Amniotic stem cell (primary cell): Measurements from ENCODE around the gene PKP4.
"Not testable (repeated sequence)": the region's sequence is repeated elsewhere in the genome, so short reads cannot be mapped to it uniquely, and the experiment has no call there.

ENCODE experiments used
- DNase-seq: peaks from one replicate; lab custom pipeline; 2025; lab: John Stamatoyannopoulos, UW

The PKP4 gene

DNA sequence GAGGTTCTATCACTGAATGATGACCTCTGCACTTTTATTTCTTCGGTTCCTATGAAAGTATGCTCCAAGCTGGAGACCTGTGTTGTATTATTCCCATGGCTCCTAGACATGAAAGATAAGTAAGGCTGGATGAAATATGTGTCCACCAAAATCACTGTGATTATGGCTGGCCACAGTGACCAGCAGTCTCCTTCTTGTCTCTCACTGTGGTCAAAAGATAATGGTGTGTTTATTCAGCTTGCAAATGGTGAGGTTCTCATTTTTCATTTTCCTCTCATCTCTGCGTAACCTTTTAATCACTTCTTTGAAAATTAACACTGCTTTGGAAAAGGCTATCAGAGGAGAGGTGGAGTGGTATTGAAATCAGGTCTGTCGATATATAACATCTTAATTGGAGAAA, 230.6 kb downstream of the PKP4 start:
- DNase-seq, result no peak

DNA sequence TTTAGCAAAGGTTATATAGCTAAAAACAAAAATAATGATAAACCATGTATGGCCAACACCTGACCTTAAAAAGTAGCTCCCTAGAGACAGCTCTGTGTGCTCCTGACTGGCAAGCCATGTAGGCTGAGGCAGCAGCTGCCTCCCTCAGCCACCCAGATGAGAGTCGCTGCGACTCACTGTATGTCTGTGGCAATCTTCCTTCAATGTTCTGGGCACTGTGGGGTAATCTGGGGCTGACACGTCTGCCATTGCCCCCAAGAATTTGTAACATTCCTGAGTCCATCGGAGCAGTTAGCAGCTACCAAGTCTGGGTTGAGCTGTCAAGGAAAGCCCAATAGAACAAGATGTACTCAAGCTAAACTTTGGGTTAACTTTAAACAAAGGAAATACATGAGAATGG, 232.0 kb downstream of the PKP4 start:
- DNase-seq, result no peak

DNA sequence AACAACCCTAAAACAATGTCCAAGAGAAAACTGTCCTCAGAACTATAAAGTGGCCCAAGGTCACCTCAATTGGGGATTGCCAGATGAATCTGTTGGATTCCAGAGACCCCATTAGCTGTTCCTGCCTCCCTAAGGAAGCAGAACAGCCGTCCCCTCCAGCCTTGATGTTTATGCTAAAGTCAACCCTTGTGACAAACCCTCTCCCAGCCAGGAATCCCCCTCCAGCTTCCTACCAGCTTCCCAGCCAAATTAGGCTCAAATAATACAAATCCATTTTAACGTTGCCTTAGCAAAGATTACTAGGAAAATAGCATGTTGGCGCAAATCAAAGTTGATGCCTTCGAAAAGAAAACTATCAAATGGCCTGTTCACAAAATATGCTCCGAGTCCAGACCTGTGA, 232.6 kb downstream of the PKP4 start:
- no peak for DNase-seq

DNA sequence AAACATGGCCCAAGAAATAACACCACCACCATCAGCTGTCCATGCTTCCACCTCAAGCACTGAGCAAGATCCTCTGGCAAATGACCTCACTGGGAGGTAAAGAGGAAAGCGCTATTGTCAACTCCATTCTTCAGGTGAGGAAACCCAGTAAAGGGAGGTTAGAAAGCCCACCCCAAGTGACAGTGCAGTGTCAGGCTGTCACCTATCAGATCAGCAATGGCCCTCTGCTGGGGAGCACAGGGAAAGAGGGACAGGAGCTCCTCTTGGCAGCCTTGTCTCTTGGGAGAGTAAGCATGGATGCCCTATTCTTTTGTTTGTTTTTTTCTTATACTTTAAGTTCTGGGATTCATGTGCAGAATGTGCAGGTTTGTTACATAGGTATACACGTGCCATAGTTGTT, 234.1 kb downstream of the PKP4 start:
- no peak for DNase-seq

DNA sequence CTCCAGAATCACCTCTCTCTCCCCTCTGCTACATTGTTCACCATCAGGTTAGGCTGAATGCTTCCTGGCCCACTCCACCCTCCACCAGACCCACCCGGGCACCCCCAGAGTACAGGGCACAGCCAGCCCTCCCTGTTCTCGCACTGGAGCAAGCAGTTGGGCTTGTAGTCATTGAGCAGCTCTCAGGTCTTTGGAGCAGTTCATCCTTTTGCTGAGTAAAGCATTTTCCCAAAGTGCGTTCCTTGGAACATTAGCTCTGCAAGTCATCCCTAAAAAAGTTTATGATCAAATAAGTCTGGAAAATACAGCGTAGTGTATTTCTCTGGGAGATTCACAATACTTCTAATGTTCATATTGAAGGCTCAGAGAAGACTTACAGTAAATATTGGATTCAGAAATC, 234.9 kb downstream of the PKP4 start:
- DNase-seq, result no peak

DNA sequence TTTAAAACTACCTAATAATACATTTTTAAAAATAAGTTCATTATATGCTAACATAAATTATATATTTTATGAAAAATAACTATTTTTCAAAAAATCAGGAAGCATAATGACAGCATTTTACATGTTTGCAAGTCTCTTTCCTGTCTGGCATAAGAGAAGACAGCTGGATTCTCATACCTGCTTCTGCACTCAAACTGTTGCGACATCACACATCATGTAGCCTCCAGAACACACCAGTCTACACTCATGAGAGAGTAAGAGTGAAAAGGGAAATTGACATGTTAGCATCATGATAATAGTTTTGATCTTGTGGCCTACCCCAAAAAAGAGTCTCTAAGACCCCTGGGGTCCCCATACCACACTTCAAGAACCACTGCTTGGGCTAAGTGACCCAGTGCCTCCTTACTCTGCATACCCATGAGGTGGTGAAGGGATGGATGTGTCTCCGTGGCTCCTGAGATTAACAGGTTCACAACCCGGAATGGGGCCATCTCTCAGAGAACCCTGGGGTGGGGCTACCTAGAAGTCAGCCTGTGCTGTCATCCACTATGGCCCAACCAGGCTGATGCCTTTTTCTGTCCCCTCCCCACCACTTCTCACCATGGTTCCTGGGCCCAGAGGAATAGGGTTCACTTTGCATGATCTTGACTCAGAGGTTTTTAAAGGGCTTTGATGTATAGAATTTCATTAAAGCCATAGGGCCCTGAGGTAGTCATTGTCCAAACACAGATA, 235.8 kb downstream of the PKP4 start:
- DNase-seq, result no peak

DNA sequence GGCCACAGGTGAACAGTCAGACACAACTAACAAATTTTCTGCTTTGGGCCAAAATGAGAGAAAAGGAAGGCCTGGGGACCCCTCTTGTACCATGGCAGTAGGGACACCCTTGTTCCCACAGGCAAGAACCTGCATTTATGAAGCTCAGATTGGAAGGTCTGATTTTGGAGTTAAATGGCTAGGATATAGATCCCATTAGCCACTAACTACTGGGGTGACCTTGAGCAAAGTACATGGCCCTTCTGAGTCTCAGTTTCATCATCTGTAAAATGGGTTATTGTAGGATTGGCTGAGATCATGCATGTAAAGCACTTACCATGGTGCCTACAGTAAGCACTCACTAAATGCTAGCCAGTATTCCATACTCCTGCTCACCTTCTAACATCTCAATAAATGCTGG, 236.7 kb downstream of the PKP4 start:
- no peak for DNase-seq

DNA sequence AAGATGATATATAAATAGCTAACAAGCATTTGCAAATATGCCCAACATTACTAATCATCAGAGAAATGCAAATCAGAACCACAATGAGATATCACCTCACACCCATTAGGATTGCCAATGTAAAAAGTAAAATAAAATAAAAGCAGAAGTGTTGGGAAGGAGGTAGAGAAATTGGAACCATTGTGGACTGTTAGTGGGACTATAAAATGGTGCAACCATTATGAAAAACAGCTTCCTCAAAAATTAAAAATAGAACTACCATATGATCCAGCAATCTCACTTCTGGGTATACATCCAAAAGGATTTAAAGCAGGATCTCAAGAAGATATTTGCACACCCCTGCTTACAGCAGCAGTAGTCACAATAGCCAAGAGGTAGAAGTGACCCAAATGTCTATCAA, 238.6 kb downstream of the PKP4 start:
- no peak for DNase-seq

DNA sequence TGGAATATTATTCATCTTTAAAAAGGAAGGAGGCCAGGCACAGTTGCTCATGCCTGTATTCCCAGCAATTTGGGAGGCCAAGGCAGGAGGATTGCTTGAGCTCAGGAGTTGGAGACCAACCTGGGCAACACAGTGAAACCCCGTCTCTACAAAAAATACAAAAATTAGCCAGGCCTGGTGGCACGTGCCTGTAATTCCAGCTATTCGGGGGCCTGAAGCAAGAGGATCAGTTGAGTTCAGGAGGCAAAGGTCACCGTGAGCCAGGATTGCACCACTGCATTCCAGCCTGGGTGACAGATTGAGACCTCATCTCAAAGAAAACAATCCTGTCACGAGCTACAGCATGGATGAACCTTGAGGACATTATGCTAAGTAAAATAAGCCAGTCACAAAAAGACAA, 239.0 kb downstream of the PKP4 start:
- DNase-seq, result not testable (repeated sequence)

DNA sequence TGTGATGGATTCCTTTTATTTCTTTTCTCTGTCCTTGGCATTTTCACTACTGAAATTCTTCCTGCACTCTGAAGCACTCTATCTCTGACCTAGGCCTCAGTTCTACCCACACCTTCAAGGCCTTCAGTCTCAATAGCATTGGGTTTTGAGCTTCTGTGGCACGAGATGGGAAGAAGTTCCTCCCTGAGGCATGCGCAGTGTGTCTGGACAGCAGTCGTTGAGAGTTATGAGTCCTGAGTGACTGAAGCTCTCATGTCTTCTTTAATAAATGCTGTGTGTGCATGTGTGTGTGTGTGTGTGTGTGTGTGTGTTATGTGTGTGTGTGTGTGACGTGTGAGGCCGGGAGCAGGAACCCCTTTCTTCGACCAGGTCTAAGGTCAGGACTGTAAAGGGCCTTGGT, 242.6 kb downstream of the PKP4 start:
- no peak for DNase-seq

DNA sequence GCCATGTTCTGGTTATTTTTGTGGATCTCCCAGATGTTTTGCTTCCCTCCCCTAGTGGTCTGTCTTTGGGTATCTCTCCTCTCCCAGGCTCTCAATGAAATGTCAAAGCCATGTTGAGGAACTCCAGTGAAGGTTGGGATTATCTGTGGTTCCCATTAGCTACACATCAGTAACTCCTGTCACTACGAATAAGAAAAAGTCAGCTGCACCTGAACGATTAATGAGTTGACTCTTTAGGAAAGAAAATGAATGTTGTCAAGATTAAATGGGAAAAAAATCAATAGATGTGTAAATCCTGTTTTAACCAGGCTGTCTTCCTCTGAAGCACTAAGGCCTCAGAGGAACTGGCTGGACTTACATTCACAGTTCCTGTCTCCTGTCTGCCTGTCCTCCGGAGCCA, 244.3 kb downstream of the PKP4 start:
- DNase-seq, result no peak

DNA sequence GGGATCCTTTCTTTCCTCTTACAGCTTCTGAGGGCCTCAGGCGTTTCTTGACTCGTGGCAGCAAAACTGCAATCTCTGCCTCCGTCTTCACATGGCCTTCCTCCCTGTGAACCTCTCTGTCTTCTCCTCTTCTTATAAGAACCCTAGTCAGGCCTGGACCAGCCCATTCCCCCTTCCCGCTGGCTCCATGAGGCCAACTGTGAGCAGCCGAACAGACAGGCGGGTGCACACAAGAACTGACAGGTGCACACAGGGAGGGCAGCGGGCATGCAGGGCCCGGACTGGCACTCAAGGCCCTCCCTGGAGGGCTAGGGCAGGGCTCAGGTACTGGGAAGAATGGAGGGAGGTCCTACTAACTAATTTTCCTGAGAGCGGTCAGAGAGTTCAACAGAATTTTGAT, 246.0 kb downstream of the PKP4 start:
- no peak for DNase-seq

DNA sequence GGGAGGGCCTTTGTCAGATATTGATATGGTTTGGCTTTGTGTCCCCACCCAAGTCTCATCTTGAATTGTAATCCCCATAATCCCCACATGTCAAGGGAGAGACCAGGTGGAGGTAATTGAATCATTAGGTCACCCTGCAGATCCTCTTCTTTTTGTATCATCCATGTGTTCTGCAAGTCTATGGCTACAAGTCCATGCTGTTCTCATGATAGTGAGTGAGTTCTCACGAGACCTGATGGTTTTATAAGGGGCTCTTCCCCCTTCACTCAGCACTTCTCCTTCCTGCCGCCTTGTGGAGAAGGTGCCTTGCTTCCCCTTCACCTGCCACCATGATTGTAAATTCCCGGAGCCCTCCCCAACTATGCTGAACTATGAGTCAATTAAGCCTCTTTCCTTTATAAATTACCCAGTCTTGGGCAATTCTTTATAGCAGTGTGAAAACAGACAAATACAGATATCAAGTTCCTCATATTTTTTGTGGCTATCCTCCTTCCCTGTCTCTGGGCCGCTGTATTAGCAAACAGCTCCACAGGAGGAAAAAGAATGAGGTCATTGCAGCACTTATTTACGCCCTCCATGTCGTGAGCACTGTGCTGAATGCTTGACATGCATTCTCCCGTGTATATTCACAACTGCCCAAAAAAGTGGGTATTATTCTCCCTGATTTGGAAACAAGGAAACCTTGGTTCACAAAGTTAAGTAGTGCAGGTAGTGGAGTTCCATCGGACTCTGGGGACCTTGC, 248.1 kb downstream of the PKP4 start:
- not testable (repeated sequence) for DNase-seq

DNA sequence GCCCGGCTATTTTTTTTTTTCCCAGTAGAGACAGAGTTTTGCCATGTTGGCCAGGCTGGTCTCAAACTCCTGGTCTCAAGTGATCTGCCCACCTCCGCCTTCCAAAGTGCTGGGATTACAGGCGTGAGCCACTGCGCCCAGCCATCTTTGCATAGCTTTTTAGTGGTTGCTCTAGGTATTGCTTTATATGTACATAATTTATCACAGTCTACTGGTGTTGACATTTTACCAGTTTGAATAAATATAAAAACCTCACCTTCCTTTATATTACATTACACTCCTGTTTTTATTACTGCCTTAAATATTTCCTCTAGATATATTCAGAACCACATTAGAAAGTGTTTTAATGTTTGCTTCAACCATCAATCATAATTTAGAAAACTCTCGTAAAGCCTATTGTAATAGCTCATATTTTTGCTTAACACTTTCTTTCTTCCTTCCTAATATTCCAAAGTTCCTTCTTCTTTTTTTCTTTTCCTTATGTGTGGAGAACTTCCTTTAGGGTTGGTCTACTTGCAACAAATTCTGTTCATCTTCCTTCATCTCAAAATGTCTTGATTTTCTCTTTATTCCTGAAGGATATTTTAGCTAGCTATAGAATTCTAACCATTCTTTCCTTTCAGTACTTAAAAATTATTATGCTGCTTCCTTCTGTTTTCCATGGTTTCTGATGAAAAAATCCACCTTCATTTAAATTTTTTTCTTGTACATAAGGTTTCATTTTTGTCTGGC, 256.2 kb downstream of the PKP4 start:
- DNase-seq, result no peak

DNA sequence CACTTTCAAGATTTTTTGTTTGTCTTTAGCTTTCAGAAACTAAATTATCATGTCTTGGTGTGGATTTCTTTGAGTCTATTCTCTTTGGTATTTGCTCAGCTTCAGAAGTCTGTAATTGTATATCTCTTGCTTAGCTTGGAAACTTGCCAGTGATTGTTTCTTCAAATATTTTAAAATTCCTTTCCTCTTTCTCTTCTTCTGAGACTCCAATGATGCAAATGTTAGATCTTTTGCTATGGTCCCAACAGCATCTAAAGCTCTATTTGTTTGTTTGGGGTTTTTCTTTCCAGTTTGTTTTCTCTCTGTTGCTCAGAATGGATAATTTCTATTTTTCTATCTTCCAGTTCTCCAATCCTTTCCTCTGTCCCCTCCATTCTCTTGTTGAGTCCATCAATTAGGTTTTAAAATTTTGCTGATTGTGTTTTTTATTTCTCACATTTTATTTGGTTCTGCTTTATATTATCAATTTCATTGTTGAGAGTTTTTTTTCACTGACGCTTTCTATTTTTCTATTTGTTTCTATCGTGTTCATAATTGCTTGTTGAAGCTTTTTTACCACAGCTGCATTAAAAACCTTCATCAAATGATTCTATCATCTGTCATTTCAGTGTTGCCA, 256.9 kb downstream of the PKP4 start:
- DNase-seq, result no peak

DNA sequence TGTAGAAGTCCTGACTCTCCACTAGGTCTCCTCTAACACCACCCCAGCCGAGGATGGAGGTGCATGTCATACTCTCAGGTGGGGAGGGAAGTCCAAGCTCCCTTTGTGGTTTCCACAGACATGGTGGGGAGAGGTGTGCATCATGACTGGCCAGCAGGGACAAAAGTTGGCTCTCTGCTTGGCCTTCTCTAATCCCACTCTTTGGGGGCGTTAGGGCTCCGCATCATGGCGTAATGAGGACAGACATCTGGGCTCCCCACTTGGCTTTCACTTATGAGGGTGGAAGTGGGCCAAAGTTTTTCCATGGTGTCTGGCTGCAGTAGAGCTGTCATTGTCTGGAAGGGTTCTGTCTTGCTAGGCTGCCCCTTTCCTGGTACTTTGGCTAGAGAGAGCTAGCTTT, 257.7 kb downstream of the PKP4 start:
- no peak for DNase-seq

DNA sequence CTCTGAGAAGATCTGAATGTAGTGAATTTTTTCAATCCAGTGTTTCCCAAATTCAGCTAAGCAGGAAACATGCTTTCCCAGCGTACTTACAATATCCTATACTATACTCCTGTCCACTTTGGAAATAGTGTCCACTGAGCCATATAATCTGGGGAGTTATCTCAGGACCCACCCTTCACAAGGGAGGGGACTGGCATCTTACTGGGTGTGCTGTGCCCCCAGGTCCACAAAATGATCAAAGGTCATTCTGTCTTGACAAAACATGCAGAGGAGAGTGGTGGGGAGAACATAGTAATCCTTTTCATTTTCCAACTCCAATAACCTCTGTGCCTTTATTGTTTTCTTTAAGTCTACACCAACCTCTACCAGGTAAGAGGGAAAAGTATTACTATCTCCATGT, 258.6 kb downstream of the PKP4 start:
- no peak for DNase-seq

DNA sequence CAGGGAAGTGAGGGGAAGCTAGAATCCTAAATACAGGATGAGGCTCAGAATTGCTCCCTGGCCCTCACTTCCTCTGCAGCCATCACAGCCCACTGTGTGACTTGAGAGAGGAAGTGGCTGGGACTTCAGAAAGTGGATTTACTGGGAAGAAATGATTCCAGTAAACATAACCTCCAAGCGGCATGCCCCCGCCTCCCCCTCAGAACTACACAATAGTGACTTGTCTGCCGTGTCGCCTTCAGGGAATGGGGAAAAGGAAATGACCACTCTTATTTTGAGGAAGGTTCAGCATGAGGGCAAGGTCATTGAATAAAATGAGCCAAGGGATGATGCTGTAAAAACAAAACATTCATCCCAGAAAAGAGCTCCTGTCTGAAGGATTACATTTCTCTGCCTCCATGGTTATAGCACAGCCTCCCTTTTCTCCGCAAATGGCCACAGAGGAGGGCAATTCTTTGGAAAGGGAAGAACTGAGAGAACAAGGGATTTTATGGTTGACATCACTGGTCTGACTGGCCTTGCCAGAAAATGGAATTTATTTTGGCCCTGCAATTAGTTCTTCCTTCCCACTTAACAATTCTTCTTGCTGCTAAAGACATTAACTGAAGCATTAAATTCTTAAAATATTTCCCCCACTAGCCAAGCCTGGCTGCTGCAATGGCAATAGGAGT, 259.5 kb downstream of the PKP4 start:
- DNase-seq, result no peak

DNA sequence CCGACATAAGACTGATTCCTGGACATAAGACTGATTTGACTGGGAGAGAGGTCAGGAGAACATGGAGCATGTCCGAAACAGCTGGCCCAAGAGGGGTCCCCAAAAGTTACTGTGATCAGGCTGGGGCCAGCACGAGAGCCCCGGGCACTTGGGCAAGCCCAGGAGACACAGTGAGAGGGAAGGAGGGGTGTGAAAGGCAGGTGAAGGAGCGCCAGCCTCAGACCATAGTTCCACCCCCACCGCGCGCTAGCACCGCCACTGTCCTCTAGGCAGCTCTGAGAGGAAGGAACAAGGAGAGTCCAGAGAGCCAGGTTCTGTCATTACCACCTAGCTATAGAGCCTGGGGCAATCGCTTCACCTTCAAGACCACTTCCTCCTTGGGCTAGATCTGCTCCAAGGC, 260.2 kb downstream of the PKP4 start:
- DNase-seq, result no peak

DNA sequence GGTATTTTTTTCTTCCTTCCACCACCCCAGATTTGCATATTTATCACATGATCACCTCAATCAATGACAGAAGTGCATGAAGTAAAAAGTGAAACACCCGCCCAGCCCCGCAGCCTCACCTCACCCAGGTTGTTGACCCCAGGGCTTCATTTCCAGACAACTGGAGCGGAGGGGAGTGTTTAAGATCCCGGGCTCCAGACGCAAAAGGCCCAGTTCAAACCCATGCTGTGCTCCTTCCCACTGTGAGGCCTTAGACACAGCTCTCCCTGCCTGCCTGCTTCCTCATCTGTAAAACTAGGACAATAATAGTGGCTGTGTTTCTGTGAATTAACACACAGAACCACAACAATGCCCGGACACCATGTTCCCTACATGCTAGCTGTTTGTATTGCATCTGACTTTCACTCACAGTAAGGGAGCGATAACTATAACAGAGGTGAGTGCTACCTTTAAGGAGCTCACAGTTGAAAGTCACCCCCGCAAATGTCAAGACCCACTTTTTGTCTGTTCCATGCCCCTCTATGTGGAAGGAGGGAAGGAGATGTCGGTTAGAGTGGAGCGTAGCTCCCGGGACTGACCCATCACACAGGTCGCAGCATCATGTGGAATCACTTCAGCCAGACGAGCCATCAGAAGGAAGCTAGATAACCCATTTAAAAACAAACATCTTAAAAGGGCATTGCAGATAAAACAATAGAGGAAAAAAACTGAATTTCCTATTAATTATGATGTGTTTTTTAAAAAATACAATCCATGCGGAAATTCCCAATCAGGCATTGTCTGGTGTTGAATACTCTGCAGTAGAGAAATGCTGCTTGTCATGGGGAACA, 260.8 kb downstream of the PKP4 start:
- no peak for DNase-seq

DNA sequence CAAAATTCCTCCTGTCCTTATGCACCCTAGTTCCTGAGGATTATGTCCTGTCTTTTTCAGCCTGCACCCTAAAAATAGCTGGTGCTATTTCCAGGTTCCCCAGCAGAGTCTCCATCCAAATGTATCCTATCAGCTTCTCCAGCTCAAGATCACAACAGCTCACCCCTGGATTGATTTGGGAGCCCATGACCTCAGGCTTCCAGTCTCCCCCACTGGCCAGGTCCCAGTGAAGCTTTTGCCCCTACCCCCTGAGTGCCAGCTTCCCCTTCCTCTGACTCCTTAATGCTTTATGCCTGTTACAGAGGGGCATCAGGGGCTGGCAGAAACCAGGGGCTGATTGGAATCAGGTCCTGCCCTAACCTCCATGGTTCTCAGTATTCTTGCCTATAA, 261.4 kb downstream of the PKP4 start:
- no peak for DNase-seq
